Fibroblast of skin of right quadriceps (primary cell): ENCODE results near the gene ZCCHC12.
"Not testable (repeated sequence)": the region's sequence is repeated elsewhere in the genome, so short reads cannot be mapped to it uniquely, and the experiment has no call there.

Experiments used
- DNase-seq: peaks from one replicate; pipeline ENCODE4 v3.0.0-alpha.2; 2013

Gene ZCCHC12

GRCh38 chrX:118823263-118824172 lies at the start of gene ZCCHC12:
ZCCHC12 (plus strand) TSS chrX:118823824; CDS start chrX:118825245, 1,421 bp downstream.
- peak; percentile 31 for DNase-seq

- DNase-seq = no peak
Measured at GRCh38 chrX:118779581-118779980, 44.0 kb upstream of the ZCCHC12 start.

GRCh38 chrX:118780509-118780908 lies 43.1 kb upstream of the ZCCHC12 start:
- no peak for DNase-seq

- DNase-seq = peak; percentile 8
Measured at GRCh38 chrX:118780911-118781310, 42.7 kb upstream of the ZCCHC12 start.

GRCh38 chrX:118795528-118796280 lies 27.9 kb upstream of the ZCCHC12 start:
- peak; percentile 36 for DNase-seq

GRCh38 chrX:118802857-118803256 lies 20.8 kb upstream of the ZCCHC12 start:
- peak; percentile 15 for DNase-seq

GRCh38 chrX:118807151-118808017 lies 16.2 kb upstream of the ZCCHC12 start:
- peak; percentile 28 for DNase-seq

- DNase-seq = not testable (repeated sequence)
Measured at GRCh38 chrX:118817257-118817656, 6.4 kb upstream of the ZCCHC12 start.

GRCh38 chrX:118824173-118824730 lies 628 bp downstream of the ZCCHC12 start:
- DNase-seq = no peak

GRCh38 chrX:118825227-118825626 lies 1.6 kb downstream of the ZCCHC12 start:
- no peak for DNase-seq

GRCh38 chrX:118839334-118839958 lies 15.8 kb downstream of the ZCCHC12 start:
- DNase-seq = peak; percentile 34

- peak; percentile 29 for DNase-seq
Measured at GRCh38 chrX:118847676-118848075, 24.1 kb downstream of the ZCCHC12 start.

- DNase-seq = no peak
Measured at GRCh38 chrX:118853596-118853995, 30.0 kb downstream of the ZCCHC12 start.

- DNase-seq = no peak
Measured at GRCh38 chrX:118855681-118856310, 32.2 kb downstream of the ZCCHC12 start.

GRCh38 chrX:118857006-118857405 lies 33.4 kb downstream of the ZCCHC12 start:
- DNase-seq = no peak

GRCh38 chrX:118861338-118861737 lies 37.7 kb downstream of the ZCCHC12 start:
- no peak for DNase-seq

GRCh38 chrX:118862091-118862490 lies 38.5 kb downstream of the ZCCHC12 start:
- no peak for DNase-seq

- DNase-seq = no peak
Measured at GRCh38 chrX:118862979-118863378, 39.4 kb downstream of the ZCCHC12 start.

- DNase-seq = no peak
Measured at GRCh38 chrX:118864063-118864635, 40.5 kb downstream of the ZCCHC12 start.

- DNase-seq = no peak
Measured at GRCh38 chrX:118865231-118865630, 41.6 kb downstream of the ZCCHC12 start.

GRCh38 chrX:118867251-118867650 lies 43.6 kb downstream of the ZCCHC12 start:
- DNase-seq = no peak
